ENCODE measurements around the gene NCR2.

Gene NCR2

DNA sequence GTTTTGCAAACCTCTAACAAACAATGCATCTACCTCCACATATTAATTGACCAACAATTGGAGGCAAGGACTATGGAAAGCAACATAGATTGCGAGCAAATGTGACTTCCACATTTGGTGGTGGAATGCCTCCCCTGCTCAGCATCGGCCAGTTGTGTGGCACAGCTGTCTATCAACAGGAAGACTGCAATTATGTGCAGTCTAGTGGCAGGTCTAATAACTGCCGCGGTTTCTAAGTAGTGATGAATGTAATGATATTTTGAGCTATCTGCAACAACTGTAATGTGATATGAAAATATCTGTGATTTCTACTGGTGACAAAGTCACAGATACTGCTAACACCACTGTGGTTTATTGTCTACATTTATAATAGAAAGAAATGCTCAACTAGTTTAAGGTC, 56.8 kb downstream of the NCR2 start:
- H3K4me3 ChIP-seq (ENCODE audit: low read depth, low read length): no peak overlapping the region

DNA sequence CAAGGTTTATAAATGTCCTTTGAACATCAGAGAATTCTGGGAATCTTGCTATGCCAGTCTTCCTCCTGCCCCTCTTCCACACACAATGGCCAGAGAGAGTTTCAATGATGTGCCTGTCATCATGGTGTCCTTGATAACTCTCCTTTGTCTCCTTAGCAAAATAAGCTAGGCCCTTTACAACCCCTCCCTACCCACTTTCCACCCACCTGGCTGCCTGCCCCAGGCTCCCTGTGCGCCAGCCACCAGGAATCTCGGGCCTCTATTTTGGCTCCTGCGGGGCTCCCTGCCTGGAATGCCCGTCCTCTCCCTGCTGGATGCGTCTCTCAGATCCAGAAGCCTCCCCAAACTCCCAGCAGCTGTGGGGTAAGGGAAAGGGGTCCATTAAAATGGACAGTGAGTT, 60.9 kb downstream of the NCR2 start:
- no peak overlapping the region for H3K4me3 ChIP-seq (ENCODE audit: low read depth, low read length)

GRCh38 chr6:41399424-41399823, 64.0 kb downstream of the NCR2 start:
- no peak overlapping the region for H3K4me3 ChIP-seq (ENCODE audit: low read depth, low read length)
